Vagina (tissue), 2 donors: ENCODE results near the gene WAPL. TPM values are rescaled to one million over a fixed set of nuclear protein-coding genes. Genes with fewer than 3 reads are reported as not detected.

Experiments
- DNase-seq, 2 donors: peaks; one replicate each; pipeline ENCODE4 v3.0.0-alpha.2; 2017; ENCODE audit errors: extremely low spot score in 2 of 2
- H3K27ac ChIP-seq: fragments of 200-600 bp; sonication (generic); one replicate; pipeline ENCODE4 v1.5.1; 2019
- H3K27me3 ChIP-seq: fragments of 200-600 bp; sonication (generic); one replicate; pipeline ENCODE4 v1.5.1; 2019
- H3K36me3 ChIP-seq, 2 donors: fragments of 200-600 bp; sonication (generic); one replicate each; pipeline ENCODE4 v1.5.1; 2017 to 2019
- H3K4me1 ChIP-seq: fragments of 200-600 bp; sonication (generic); one replicate; pipeline ENCODE4 v1.5.1; 2019
- H3K4me3 ChIP-seq, 2 donors: fragments of 200-600 bp; sonication (generic); 1 replicate in 1 of 2; 2 replicates in 1 of 2; pipeline ENCODE4 v1.5.1; 2016 to 2019
- H3K9me3 ChIP-seq: fragments of 200-600 bp; sonication (generic); one replicate; pipeline ENCODE4 v1.5.1; 2019
- POLR2A ChIP-seq, 2 donors: fragments of 450-650 bp; IDR thresholded peaks; one replicate each; pipeline ENCODE4 v1.6.1; 2017; ENCODE audit warnings: antibody characterized with exemption in 2 of 2, mild to moderate bottlenecking in 2 of 2, moderate library complexity in 2 of 2
- POLR2AphosphoS5 ChIP-seq, 2 donors: sonication (generic); formaldehyde crosslinking; IDR thresholded peaks; one replicate each; pipeline ENCODE4 v1.9.0; 2017; ENCODE audit warnings: antibody characterized with exemption in 2 of 2, mild to moderate bottlenecking in 2 of 2, low read depth in 1 of 2; ENCODE audit not compliant: insufficient read depth in 1 of 2
- intact Hi-C: fragments of 100-400 bp; cut with DNase I; formaldehyde crosslinking; loops from one replicate; pipeline ENCODE4 v1.15.1; 2023
- total RNA-seq: library from RNA; depleted of rRNA; stranded (reverse); fragments of >200 nt; gene quantifications from one replicate; pipeline ENCODE4 v1.2.3, GENCODE V29; 2016
- TF ChIP-seq, protein P1 (sequence below), 3 experiments: fragments of 450-650 bp in 2 of 3; fragments of 200-600 bp in 1 of 3; sonication (generic) in 1 of 3; IDR thresholded peaks; one replicate each; pipeline ENCODE4 v1.5.1; 2017 to 2019; ENCODE audit warnings: antibody characterized with exemption in 3 of 3, mild to moderate bottlenecking in 2 of 3, moderate library complexity in 2 of 3

Gene WAPL
- total RNA-seq, 1 donor from 2014 or later, result 26.5 TPM

DNA sequence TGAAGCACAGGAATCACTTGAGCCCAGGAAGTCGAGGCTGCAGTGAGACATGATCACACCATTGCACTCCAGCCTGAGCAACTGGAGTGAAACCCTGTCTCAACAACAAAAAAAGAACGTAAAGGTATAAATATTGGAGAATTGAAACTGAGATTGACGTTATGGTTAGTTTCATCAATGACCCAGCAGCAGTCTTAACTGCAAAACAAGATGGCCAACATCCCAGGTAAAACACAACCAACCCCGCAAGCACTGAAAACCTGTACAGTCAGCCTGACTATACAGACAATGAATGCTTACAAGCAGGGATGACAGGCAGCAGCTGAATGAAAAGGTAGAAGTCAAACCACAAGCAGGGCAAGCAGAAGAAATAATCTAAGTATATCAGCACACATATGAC is 34.7 kb downstream of the WAPL start:
- Histone ChIP-seq H3K4me1 (no peaks in the 10 kb centered on the region), H3K27ac (no peak overlapping the region), H3K9me3 (no peaks in the 10 kb centered on the region), H3K27me3 (no peaks in the 10 kb centered on the region), H3K4me3 (no peak overlapping the region), H3K36me3 (peaks cover 0 to 9% of the 10 kb centered on the region in 2 donors)
- no peak for DNase-seq
- intact Hi-C loops, result no loop called here
- TF ChIP-seq POLR2A (IDR thresholded peaks at IDR 0.05) (no peak), POLR2AphosphoS5 (IDR thresholded peaks at IDR 0.05; ENCODE audit: insufficient read depth in 1 of 2, low read depth in 1 of 2) (no peak)
- TF ChIP-seq, protein P1, sequence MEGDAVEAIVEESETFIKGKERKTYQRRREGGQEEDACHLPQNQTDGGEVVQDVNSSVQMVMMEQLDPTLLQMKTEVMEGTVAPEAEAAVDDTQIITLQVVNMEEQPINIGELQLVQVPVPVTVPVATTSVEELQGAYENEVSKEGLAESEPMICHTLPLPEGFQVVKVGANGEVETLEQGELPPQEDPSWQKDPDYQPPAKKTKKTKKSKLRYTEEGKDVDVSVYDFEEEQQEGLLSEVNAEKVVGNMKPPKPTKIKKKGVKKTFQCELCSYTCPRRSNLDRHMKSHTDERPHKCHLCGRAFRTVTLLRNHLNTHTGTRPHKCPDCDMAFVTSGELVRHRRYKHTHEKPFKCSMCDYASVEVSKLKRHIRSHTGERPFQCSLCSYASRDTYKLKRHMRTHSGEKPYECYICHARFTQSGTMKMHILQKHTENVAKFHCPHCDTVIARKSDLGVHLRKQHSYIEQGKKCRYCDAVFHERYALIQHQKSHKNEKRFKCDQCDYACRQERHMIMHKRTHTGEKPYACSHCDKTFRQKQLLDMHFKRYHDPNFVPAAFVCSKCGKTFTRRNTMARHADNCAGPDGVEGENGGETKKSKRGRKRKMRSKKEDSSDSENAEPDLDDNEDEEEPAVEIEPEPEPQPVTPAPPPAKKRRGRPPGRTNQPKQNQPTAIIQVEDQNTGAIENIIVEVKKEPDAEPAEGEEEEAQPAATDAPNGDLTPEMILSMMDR (IDR thresholded peaks at IDR 0.05), result no peak

DNA sequence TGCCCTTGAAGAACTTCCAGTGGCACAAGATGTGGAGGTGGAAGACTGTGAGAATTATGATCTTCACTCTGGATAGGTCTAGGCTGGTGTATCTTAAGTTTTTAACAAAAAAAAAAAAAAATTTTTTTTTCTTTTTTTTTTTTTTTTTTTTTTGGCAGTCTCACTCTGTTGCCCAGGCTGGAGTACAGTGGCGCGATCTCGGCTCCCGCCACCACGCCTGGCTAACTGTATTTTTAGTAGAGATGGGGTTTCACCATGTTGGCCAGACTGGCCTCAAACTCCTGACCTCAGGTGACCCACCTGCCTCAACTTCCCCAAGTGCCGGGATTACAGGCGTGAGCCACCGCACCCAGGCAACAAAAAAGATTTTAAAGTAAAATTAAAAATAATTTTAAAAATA is 37.9 kb downstream of the WAPL start:
- no peaks in the 10 kb centered on the region for H3K4me1 ChIP-seq
- H3K27me3 ChIP-seq, result no peaks in the 10 kb centered on the region
- intact Hi-C loops, result no loop called here
- no peak for TF ChIP-seq POLR2AphosphoS5 (IDR thresholded peaks at IDR 0.05; ENCODE audit: insufficient read depth in 1 of 2, low read depth in 1 of 2)
- TF ChIP-seq, protein P1 (IDR thresholded peaks at IDR 0.05), result no peak
- no peak for TF ChIP-seq POLR2A (IDR thresholded peaks at IDR 0.05)
- H3K4me3 ChIP-seq, result no peak overlapping the region
- H3K36me3 ChIP-seq, result no peaks in the 10 kb centered on the region
- H3K9me3 ChIP-seq, result no peaks in the 10 kb centered on the region
- H3K27ac ChIP-seq, result no peak overlapping the region
- no peak for DNase-seq

DNA sequence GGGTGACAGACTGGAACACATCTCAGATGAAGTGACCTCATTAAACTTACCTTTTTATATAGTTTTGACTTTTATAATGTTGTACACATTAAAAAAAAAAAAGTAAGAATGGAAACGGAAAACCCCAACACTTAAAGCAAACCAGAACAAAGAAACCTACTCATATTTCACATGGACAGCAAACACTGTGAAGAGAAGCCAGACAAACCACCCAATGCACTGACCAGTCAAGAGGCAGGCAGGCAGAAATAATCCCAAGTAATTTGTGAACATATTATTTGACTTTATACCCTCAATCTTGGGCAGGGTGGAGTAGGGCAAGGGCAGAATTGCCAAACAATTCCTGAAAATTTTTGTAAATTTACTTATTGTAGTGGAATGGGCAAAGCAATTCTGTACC is 39.8 kb downstream of the WAPL start:
- no peak for TF ChIP-seq POLR2AphosphoS5 (IDR thresholded peaks at IDR 0.05; ENCODE audit: insufficient read depth in 1 of 2, low read depth in 1 of 2)
- TF ChIP-seq POLR2A (IDR thresholded peaks at IDR 0.05), result no peak
- TF ChIP-seq, protein P1 (IDR thresholded peaks at IDR 0.05), result no peak
- Histone ChIP-seq H3K36me3 (no peaks in the 10 kb centered on the region), H3K4me1 (no peaks in the 10 kb centered on the region), H3K27me3 (no peaks in the 10 kb centered on the region), H3K4me3 (no peak overlapping the region), H3K27ac (no peak overlapping the region), H3K9me3 (no peaks in the 10 kb centered on the region)
- no peak for DNase-seq
- intact Hi-C loops, result no loop called here

DNA sequence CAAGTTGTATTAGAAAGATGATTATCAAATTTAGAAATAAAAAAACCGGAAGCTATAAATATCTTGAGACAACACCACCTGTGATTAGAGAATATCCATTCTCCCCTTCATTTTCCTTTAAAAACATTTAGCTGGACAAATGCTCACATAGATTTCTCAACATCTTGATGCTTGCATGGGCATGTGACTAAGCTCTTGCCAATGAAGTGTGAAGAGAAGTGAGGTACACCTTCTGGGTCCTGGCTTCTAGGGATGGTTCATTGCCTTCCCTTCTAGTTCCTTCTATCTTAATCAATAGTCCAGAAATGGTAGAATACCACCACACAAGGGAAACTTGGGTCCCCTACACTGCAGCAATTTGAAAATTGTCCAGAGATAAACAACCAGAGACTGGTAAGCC is 41.0 kb downstream of the WAPL start:
- intact Hi-C loops, result no loop called here

DNA sequence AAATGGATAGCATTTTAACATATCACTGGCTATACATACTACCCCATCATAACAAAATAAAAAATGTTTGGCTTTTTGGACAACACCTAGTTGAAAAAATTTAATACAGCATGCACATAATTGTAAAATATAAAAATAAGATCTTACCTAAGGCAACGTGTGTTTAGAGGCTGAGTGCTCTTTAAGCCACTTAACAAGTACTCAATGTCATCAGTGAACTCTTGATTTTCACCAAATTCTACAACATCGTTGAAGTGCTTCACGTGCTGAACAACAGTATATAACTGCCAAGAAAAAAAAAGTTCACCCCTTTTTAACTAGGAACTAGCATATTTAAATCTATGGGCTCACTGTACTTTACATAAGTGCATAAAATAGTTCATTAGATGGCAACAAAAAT is 49.5 kb downstream of the WAPL start:
- H3K4me3 ChIP-seq, result no peak overlapping the region
- no peak for DNase-seq
- H3K27ac ChIP-seq, result no peak overlapping the region
- no peaks in the 10 kb centered on the region for H3K4me1 ChIP-seq
- H3K9me3 ChIP-seq, result no peaks in the 10 kb centered on the region
- peaks cover 0 to 55% of the 10 kb centered on the region in 2 donors for H3K36me3 ChIP-seq
- intact Hi-C loops, result no loop called here
- TF ChIP-seq POLR2AphosphoS5 (IDR thresholded peaks at IDR 0.05; ENCODE audit: insufficient read depth in 1 of 2, low read depth in 1 of 2) (no peak), POLR2A (IDR thresholded peaks at IDR 0.05) (no peak)
- TF ChIP-seq, protein P1 (IDR thresholded peaks at IDR 0.05), result no peak
- H3K27me3 ChIP-seq, result no peaks in the 10 kb centered on the region

More for the DNA sequence above, 41.0 kb downstream of the WAPL start:
- no peak for DNase-seq
- no peaks in the 10 kb centered on the region for H3K36me3 ChIP-seq
- no peaks in the 10 kb centered on the region for H3K9me3 ChIP-seq
- no peaks in the 10 kb centered on the region for H3K27me3 ChIP-seq
- H3K4me1 ChIP-seq, result no peaks in the 10 kb centered on the region
- TF ChIP-seq POLR2A (IDR thresholded peaks at IDR 0.05) (no peak), POLR2AphosphoS5 (IDR thresholded peaks at IDR 0.05; ENCODE audit: insufficient read depth in 1 of 2, low read depth in 1 of 2) (no peak)
- TF ChIP-seq, protein P1 (IDR thresholded peaks at IDR 0.05), result no peak
- no peak overlapping the region for H3K4me3 ChIP-seq
- H3K27ac ChIP-seq, result no peak overlapping the region
